OCI-LY7 (cell line): ENCODE results near the gene PDRG1. TPM values are rescaled to one million over a fixed set of nuclear protein-coding genes. Genes with fewer than 3 reads are reported as not detected.

Experiments used
- BruUV-seq: library from RNA; stranded (reverse); fragments of 400-500 nt; replicated peaks from 2 replicates; lab custom pipeline; 2021; lab: Mats Ljungman, UMichigan
- CTCF ChIA-PET: fragments of 300-600 bp; sonication (Branson Sonifier 250); formaldehyde crosslinking; loops from one replicate; lab custom pipeline; 2022; ENCODE audit warnings: antibody characterized with exemption; ENCODE audit not compliant: unreplicated experiment; lab: Charles Lee
- POLR2A ChIA-PET: fragments of 300-600 bp; sonication (Branson Sonifier 250); formaldehyde crosslinking; loops from one replicate; lab custom pipeline; 2022; ENCODE audit warnings: antibody characterized with exemption; lab: Charles Lee
- DNase-seq: peaks from one replicate; pipeline ENCODE4 v3.0.0-alpha.2; 2015; ENCODE audit warnings: low spot score
- H2AFZ ChIP-seq: fragments of 200-600 bp; sonication (generic), shearing (Covaris generic); 2 replicates; pipeline ENCODE4 v1.6.1; 2014; ENCODE audit warnings: mild to moderate bottlenecking, antibody characterized with exemption, low read length, moderate library complexity
- H3K27ac ChIP-seq: fragments of 200-600 bp; sonication (generic); 2 replicates; pipeline ENCODE4 v1.5.1; 2014; ENCODE audit warnings: mixed run types, low read depth, mild to moderate bottlenecking, moderate library complexity, low read length, inconsistent platforms; ENCODE audit not compliant: poor library complexity, severe bottlenecking
- H3K36me3 ChIP-seq: fragments of 200-600 bp; sonication (generic); 2 replicates; pipeline ENCODE4 v1.6.1; 2014; ENCODE audit warnings: mild to moderate bottlenecking, antibody characterized with exemption, low read length, moderate library complexity, mixed read lengths; ENCODE audit not compliant: insufficient read depth
- H3K4me1 ChIP-seq: fragments of 200-600 bp; sonication (generic); 2 replicates; pipeline ENCODE4 v1.5.1; 2014; ENCODE audit warnings: mild to moderate bottlenecking, low read length; ENCODE audit not compliant: insufficient read depth, poor library complexity, severe bottlenecking
- H3K4me2 ChIP-seq: fragments of 200-600 bp; sonication (generic); 2 replicates; pipeline ENCODE4 v1.6.1; 2014; ENCODE audit warnings: mild to moderate bottlenecking, low read length
- H3K4me3 ChIP-seq: fragments of 200-600 bp; sonication (generic); 2 replicates; pipeline ENCODE4 v1.5.1; 2014; ENCODE audit warnings: mild to moderate bottlenecking, low read depth, low read length; ENCODE audit not compliant: poor library complexity, severe bottlenecking
- H3K79me2 ChIP-seq: fragments of 200-600 bp; sonication (generic); 2 replicates; pipeline ENCODE4 v1.6.1; 2016; ENCODE audit warnings: low read depth, mild to moderate bottlenecking, low read length, moderate library complexity, mixed read lengths; ENCODE audit not compliant: insufficient read depth
- H3K9me2 ChIP-seq: fragments of 200-600 bp; sonication (generic); 2 replicates; pipeline ENCODE4 v1.6.1; 2016; ENCODE audit warnings: mild to moderate bottlenecking, low read length, mixed read lengths; ENCODE audit not compliant: insufficient read depth
- H3K9me3 ChIP-seq: fragments of 200-600 bp; sonication (generic); 2 replicates; pipeline ENCODE4 v1.6.1; 2014; ENCODE audit warnings: mild to moderate bottlenecking, mixed run types, low read length, mixed read lengths
- H4K20me1 ChIP-seq: fragments of 200-600 bp; sonication (generic); 2 replicates; pipeline ENCODE4 v1.6.1; 2014; ENCODE audit warnings: mild to moderate bottlenecking, antibody characterized with exemption, low read length, moderate library complexity, mixed read lengths; ENCODE audit not compliant: insufficient read depth
- EZH2phosphoT487 ChIP-seq: fragments of 200-600 bp; sonication (generic); IDR thresholded peaks from 2 replicates; pipeline ENCODE4 v1.6.1; 2018; ENCODE audit warnings: low read depth, borderline replicate concordance, mild to moderate bottlenecking, mixed run types, antibody characterized with exemption, low read length, moderate library complexity, mixed read lengths
- intact Hi-C: fragments of 100-400 bp; cut with micrococcal nuclease; formaldehyde crosslinking; loops from one replicate; pipeline ENCODE4 v1.10.0; 2022; ENCODE audit not compliant: unreplicated experiment
- total RNA-seq, 2 experiments: library from RNA; depleted of rRNA in 1 of 2; stranded (reverse); fragments of >200 nt in 1 of 2; shearing (Covaris generic) in 1 of 2; gene quantifications; 2 replicates each; pipeline ENCODE4 v1.2.3, GENCODE V29; 2014 to 2022
- TF ChIP-seq, protein P1 (sequence below): fragments of 200-600 bp; sonication (generic); conservative IDR thresholded peaks from 2 replicates; pipeline ENCODE4 v1.5.1; 2014; ENCODE audit warnings: mild to moderate bottlenecking, antibody characterized with exemption, low read length, moderate library complexity, mixed read lengths

Gene PDRG1
- total RNA-seq, 2 experiments from 2014 or later = 9.7 to 22.5 TPM

DNA sequence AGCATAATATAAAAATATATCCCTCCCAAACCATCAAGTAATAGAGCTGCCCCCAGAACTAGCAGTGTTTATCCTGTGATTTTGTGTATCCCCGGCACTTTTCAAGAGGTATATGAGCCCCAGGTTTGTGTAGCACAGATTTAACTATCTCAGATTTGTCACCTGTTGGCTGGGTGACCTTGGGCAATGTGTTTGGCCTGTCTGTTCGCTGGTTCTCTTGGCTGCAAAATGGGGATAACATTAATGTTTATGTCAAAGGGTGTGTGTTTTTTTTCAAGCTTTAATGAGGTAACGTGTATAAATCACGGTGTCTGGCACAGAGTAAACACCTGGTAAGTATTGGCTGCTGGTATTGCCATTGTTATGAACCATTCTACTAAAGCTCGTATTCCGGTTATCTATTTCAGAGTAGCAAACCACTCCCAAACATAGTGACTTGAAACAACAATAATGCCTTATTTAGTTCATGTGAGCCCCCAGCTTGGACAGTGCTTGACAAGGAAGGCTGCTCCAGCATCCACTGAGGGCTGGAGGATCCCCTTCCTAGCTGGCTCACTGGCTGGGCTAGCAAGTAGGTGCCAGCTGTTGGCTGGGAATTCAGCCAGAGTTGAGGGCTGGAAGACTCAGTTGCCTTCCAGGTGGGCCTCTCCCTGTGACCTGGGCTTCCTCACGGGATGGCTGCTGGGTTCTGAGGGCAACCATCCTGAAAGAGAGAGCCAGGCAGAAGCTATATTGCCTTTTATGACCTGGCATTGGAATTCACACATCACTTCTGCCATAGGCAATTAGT lies 36.2 kb downstream of the PDRG1 start:
- H3K36me3 ChIP-seq = no peaks in the 10 kb centered on the region
- ChIA-PET POLR2A (interaction anchor here (0.6 kb wide), 2 partner anchors 25 to 230 kb away, joined by 3 to 5 read pairs; no protein-coding TSS in a partner anchor), CTCF (no interaction called here)
- intact Hi-C loops = no loop called here
- no peak overlapping the region for H3K27ac ChIP-seq
- no peak for DNase-seq
- H3K4me2 ChIP-seq = no peak overlapping the region
- no peak for TF ChIP-seq EZH2phosphoT487
- TF ChIP-seq, protein P1, sequence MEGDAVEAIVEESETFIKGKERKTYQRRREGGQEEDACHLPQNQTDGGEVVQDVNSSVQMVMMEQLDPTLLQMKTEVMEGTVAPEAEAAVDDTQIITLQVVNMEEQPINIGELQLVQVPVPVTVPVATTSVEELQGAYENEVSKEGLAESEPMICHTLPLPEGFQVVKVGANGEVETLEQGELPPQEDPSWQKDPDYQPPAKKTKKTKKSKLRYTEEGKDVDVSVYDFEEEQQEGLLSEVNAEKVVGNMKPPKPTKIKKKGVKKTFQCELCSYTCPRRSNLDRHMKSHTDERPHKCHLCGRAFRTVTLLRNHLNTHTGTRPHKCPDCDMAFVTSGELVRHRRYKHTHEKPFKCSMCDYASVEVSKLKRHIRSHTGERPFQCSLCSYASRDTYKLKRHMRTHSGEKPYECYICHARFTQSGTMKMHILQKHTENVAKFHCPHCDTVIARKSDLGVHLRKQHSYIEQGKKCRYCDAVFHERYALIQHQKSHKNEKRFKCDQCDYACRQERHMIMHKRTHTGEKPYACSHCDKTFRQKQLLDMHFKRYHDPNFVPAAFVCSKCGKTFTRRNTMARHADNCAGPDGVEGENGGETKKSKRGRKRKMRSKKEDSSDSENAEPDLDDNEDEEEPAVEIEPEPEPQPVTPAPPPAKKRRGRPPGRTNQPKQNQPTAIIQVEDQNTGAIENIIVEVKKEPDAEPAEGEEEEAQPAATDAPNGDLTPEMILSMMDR = no peak
- H4K20me1 ChIP-seq = no peaks in the 10 kb centered on the region
- BruUV-seq = no TSS peak
- H3K79me2 ChIP-seq = no peaks in the 10 kb centered on the region
- no peaks in the 10 kb centered on the region for H3K4me1 ChIP-seq
- no peak overlapping the region for H2AFZ ChIP-seq
- no peaks in the 10 kb centered on the region for H3K9me2 ChIP-seq
- H3K4me3 ChIP-seq = no peak overlapping the region
- no peaks in the 10 kb centered on the region for H3K9me3 ChIP-seq

DNA sequence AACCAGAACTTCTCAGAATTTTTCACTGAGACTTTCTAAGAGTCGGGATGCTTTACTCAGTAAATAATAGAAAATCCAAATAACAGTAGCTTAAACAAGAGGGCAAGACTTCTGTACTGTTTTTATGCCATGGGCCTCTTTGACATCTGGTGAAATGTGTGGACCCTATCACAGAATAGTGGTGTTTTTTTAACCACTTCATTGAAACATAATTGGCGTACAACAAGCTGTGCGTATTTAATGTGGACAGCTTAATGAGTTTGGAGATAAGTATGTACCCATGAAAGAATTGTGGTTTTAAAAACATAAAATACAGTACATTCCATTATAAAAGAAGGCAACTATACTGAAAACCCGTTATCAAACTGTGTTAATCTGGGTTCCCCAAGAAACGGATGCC lies 37.7 kb downstream of the PDRG1 start:
- no peaks in the 10 kb centered on the region for H3K9me3 ChIP-seq
- CTCF ChIA-PET = no interaction called here

More for the DNA sequence above, 37.7 kb downstream of the PDRG1 start:
- no peak overlapping the region for H3K4me3 ChIP-seq
- H3K9me2 ChIP-seq = no peaks in the 10 kb centered on the region
- intact Hi-C loops = no loop called here
- no peak for DNase-seq
- no peak overlapping the region for H3K4me2 ChIP-seq
- no peak overlapping the region for H2AFZ ChIP-seq
- H3K27ac ChIP-seq = no peak overlapping the region
- no peaks in the 10 kb centered on the region for H3K79me2 ChIP-seq
- H4K20me1 ChIP-seq = no peaks in the 10 kb centered on the region
- TF ChIP-seq, protein P1 = no peak
- no peak for TF ChIP-seq EZH2phosphoT487
- H3K4me1 ChIP-seq = no peaks in the 10 kb centered on the region
- BruUV-seq = no TSS peak
- POLR2A ChIA-PET = interaction anchor here (0.6 to 1.1 kb wide), 2 partner anchors 34 to 1289 kb away, joined by 3 to 4 read pairs; no protein-coding TSS in a partner anchor
- H3K36me3 ChIP-seq = no peaks in the 10 kb centered on the region
